Mucosa of gallbladder (tissue), 1 donor: ENCODE data around the gene ZNF174. TPM values are rescaled to one million over a fixed set of nuclear protein-coding genes. Genes with fewer than 3 reads are reported as not detected.

Experiments
- DNase-seq: peaks from one replicate; pipeline ENCODE4 v3.0.0-alpha.2; 2020; ENCODE audit warnings: low spot score
- total RNA-seq: library from RNA; stranded (reverse); gene quantifications from one replicate; pipeline ENCODE4 v1.2.1, GENCODE V29; 2021
- donor health status: DM: no; HTN: no; CAD: no.

Gene ZNF174
- 16.8 TPM for total RNA-seq

DNA sequence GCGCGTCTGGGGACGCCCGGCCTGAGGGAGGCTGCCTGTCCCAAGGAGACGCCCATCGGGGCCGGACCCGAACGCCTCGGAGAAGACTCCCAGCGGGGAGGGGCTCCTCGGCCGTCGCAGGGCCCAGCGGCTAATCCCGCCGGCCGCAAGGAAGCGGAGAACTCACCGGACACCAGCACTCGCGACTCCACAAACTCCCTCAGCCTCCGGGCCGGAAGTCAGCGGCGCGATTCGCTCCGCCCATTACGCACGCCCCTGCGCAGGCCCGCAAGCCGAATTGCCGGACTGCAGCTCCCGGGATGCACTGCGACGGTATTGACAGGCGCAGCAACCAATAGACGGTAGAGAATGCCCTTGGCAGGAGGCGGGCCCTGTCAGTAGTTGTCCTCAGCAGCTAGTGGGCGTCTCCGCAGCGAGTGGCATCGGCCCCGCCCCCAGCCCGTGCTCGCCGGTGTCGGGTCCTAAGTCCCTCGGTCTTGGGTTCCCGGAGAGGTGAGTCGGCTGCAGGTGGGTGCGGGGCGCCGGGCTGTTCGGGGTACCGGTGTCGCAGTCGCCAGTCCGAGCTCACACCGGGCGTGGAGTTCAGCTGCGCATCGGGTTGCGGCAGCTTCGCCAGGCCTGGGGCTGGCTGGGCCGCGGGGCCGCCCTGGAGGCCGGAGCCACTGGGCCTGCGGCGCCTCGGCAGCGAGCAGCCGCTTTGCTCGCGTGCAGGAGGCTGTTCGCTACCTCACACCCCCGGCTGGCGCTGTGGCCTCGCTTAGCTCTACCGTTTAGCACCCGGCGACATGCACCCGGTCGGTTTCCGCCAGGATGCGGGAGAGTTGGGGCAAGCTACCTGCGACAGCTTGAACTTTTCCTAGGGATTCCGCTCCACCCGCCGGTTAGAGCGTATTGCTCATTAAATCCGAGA is at the start of gene ZNF174, which contains the start of gene ZSCAN32:
Gene ZNF174, plus strand, starts transcription at position 437 of the 910 bp plus-strand sequence. CDS start 790 bp downstream, outside the sequence.
Gene ZSCAN32, minus strand, starts transcription at position 226 of the 910 bp plus-strand sequence. CDS start 3,447 bp downstream, outside the sequence.
- peak; percentile 99 for DNase-seq

DNA sequence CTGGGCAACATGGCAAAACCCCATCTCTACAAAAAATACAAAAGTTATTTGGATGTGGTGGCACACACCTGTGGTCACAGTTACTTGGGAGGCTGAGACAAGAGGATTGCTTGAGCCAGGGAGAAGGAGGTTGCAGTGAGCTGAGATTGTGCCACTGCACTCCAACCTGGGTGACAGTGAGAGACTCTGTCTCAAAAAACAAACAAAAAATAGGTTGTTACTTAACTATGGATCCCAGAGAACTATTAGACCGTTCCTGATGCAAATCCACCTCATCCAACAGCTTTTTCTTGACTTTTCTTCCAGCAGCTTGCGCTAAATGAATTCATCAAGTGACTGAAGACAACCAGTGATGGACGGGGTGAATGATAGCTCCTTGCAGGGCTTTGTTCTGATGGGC is 45.4 kb upstream of the ZNF174 start, which contains the start of gene OR2C1:
Gene OR2C1, plus strand, starts transcription at position 301 of the 400 bp plus-strand sequence. Its CDS starts 52 bp downstream, at position 353.
- no peak for DNase-seq

DNA sequence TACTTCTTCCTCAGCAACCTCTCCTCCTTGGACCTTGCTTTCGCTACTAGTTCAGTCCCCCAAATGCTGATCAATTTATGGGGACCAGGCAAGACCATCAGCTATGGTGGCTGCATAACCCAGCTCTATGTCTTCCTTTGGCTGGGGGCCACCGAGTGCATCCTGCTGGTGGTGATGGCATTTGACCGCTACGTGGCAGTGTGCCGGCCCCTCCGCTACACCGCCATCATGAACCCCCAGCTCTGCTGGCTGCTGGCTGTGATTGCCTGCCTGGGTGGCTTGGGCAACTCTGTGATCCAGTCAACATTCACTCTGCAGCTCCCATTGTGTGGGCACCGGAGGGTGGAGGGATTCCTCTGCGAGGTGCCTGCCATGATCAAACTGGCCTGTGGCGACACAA is 44.9 kb upstream of the ZNF174 start:
- DNase-seq, result no peak

DNA sequence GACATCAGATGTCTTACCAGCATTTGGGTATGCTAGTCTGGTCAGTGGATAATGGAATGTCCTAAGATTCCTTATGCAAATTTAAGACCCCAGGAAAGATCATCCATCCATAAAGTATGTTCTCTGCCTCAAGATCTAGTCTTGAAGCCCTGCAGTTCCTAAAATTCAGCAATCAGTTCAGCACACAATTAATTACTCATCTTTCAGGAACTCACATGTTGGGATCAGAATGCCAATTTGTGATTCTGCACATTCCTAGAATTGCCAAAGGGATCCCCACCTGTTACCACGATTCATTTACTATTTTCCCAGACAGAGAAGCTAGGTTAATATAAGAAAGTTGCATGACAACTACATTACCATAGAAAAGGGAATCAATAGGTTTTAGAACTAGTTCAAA is 42.1 kb upstream of the ZNF174 start:
- DNase-seq, result no peak

DNA sequence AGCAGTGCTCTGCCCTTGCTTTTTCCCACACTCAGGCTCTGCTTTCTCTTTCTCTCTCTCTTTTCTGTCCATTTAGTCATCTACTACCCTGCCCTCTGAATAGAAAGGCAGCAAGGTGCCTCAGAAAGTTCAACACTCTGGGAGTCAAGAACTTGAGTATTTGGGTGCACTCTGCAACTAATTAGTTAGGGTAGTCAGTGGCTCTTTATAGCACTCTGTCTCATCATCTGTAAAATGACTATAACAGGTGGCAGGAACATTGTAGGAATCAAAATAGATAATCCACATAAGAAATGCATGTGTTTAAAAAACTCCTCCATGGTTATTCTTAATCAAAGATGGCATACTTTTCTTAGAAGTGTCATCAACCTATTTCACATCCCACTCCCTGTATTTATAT is 38.1 kb upstream of the ZNF174 start:
- DNase-seq, result no peak

DNA sequence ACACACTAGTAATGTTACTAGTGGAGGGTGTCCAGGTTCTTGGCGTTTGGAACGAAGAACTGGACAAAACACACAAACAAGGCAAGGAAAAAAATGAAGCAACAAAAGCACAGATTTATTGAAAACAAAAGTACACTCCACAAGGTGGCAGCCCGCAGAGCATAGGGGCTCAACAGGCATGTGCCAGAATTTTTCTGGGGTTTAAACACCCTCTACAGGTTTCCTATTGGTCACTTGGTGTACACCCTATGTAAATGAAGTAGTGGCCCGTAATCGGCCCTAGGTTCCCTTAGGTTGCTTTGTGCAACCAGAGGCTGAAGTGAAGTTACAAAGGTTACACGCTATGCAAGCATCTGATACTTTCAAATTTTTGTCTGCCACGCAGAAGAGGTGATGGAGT is 37.2 kb upstream of the ZNF174 start:
- DNase-seq, result no peak

DNA sequence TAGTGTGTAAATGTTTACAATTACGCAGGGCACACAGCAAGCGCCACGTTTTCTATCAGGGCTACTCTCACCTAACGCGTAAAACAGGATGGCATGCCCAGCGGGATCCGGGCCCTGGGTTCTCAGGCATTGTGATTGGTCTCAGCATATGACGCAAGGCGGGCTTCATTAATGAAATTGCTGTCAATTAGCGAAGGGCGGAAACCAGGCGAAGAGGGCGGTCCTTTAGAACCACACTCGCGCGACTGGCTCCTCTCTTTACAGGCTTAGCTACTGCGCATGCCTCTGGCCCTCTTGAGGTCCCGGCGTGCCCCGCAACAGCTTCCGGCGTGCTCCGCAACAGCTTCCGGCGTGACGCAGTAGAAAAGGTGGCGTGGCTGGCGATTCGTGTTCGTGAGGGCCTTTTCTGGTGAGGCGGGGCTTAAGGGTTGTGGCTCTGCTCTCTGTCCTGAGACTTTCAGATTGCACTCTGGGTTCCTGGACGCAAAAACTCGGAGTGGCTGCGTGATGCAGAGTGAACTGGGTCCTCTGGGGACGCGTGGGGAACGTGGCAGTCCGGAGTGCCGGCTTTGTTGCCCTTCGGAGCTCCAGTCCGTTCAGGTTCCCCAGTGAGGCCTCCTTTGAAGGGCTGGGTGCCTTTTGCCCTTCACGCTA is 36.1 kb upstream of the ZNF174 start:
- DNase-seq, result peak; percentile 94

DNA sequence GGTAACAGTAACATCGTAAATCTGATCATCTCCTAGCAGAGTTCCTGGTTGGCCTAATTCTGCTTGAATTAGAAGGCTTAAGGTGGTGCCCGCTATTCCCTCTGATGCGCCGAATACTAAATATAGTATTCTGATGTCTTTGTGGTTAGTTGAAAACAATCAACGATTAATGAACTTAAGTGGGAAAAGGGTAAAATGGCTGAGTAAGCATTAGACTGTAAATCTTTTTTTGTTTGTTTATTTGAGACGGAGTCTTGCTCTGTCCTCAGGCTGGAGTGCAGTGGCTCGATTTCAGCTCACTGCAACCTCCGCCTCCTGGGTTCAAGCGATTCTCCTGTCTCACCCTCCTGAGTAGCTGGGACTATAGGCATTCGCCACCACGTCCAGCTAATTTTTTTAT is 31.9 kb upstream of the ZNF174 start:
- no peak for DNase-seq

DNA sequence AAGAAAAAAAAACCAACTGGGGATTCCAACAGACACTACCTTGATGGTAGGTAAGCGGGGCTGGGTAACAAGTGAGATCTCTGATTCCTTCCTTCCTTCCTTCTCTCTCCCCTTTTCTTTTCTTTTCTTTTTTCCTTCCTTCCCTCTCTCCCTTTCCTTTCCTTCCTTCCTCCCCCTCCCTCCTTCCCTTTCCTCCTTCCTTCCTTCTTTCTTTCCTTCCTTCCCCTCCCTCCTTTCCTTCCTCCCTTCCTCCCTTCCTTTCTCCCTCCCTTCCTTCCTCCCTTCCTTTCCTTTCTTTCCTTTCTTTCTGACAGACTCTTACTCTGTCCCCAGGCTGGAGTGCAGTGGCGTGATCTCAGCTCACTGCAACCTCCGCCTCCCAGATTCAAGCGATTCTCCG is 25.3 kb upstream of the ZNF174 start:
- DNase-seq, result no peak

DNA sequence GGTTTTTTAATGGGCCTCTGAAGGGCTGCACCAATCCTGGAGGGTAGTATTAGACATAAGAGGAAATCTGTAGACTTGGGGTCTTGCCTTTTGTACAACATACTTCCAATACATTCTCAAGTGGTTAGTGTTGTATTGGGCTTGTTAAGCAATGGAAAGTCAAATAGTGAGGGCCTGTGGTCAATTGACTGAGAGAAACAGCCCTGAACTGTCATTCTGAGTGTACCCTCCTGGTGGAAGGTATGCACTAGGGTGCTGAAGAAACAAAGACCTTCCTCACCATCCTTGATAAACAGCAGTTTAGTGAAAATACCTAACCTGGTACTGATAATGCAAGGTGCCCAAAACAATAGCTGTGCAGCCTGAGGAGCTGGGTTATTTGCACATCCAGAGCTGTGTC is 23.1 kb upstream of the ZNF174 start:
- no peak for DNase-seq

DNA sequence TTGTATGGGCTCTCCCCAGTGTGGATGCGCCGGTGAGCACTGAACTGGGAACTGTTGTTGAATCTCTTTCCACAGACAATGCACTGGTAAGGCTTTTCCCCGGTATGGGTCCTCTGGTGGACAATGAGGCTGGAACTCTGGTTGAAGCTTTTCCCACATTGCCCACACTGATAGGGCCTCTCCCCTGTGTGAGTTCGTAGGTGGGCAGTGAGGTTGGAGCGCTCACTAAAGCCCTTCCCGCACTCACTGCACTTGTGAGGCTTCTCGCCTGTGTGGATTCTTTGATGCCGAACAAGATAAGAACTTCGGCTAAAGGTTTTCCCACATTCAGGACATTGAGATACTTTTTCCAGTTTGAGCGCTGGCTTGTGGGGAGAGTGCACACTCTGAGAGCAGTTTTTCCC is 18.0 kb upstream of the ZNF174 start:
- no peak for DNase-seq

GRCh38 chr16:3388325-3388724 is 12.7 kb upstream of the ZNF174 start:
- no peak for DNase-seq

- DNase-seq, result no peak
Measured at GRCh38 chr16:3389663-3390338, 11.2 kb upstream of the ZNF174 start.

DNA sequence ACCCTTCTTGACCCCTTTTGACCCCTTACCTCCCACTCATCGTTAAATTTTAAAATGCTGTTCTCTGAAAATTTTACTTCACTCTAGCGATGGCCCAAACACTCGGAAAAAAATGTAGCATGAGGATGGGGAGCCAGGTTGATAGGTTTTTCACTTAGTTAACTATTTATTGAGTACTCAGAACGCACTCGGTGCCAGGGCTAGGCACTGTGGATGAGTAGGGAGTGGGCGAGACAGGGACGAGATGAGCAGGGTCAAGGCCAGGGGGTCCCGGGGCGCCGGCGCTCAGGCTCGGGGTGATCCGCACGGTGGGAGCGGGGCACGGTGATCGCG is 603 bp upstream of the ZNF174 start:
- no peak for DNase-seq

- no peak for DNase-seq
Measured at GRCh38 chr16:3401719-3402397, 843 bp downstream of the ZNF174 start.

DNA sequence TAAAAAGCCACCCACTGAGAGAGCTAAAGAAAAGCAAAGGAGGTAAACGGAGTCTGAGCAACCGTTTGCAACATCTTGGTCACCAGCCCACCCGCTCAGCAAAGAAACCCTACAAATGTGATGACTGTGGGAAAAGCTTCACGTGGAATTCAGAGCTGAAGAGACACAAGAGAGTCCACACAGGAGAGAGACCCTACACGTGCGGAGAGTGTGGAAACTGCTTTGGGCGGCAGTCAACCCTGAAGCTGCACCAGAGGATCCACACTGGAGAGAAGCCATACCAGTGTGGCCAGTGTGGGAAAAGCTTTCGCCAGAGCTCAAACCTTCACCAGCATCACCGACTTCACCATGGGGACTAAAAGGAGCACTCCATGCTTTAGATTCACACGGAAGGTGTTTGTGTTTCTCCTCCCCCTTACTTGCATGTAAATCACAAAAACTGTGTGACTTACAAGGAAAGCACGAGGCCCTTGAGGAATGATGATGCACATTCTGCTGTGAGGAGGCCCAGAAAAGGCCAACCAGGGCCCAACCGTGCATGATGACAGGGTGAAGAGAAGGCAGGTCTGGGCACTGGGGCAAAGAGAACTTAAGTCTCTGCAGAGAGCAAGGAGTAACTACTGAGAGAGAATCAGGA is 7.7 kb downstream of the ZNF174 start:
- no peak for DNase-seq

- DNase-seq, result no peak
Measured at GRCh38 chr16:3413730-3414379, 12.8 kb downstream of the ZNF174 start.

GRCh38 chr16:3431779-3432219 is 30.8 kb downstream of the ZNF174 start:
- DNase-seq, result peak; percentile 38

GRCh38 chr16:3434373-3434772 is 33.4 kb downstream of the ZNF174 start:
- no peak for DNase-seq

- DNase-seq, result no peak
Measured at GRCh38 chr16:3439637-3440036, 38.6 kb downstream of the ZNF174 start.
